Caki2 (cell line): Measurements from ENCODE around the gene NID1. TPM values are rescaled to one million over a fixed set of nuclear protein-coding genes. Genes with fewer than 3 reads are reported as not detected.
"Not testable (repeated sequence)": the region's sequence is repeated elsewhere in the genome, so short reads cannot be mapped to it uniquely, and the experiment has no call there.

Experiments used
- DNase-seq: peaks from one replicate; pipeline ENCODE4 v3.0.0-alpha.2; 2015; ENCODE audit warnings: low read depth
- in situ Hi-C: cut with HindIII; loops from 2 replicates; pipeline ENCODE4 v1.10.0; 2016; ENCODE audit warnings: low sequenced_read_pairs, low pct_unique_long_range_greater_than_20kb, mixed read lengths
- total RNA-seq: library from RNA; depleted of rRNA; stranded (reverse); fragments of >200 nt; shearing (Covaris generic); gene quantifications from 2 replicates; pipeline ENCODE4 v1.2.3, GENCODE V29; 2014; ENCODE audit warnings: low replicate concordance; rRNA removed

Gene NID1
- total RNA-seq, 1 experiment from 2014 or later, result 0.37 TPM

- no peak for DNase-seq
- in situ Hi-C loops, result no loop called here
These were observed 129.4 kb downstream of the NID1 start for GRCh38 chr1:235935235-235936225.

- DNase-seq, result no peak
- in situ Hi-C loops, result no loop called here
These were observed 131.1 kb downstream of the NID1 start for GRCh38 chr1:235933766-235934116.

- DNase-seq, result no peak
These were observed 131.7 kb downstream of the NID1 start for GRCh38 chr1:235933017-235933765.

GRCh38 chr1:235932090-235932510 is 132.8 kb downstream of the NID1 start:
- no peak for DNase-seq
- in situ Hi-C loops, result no loop called here

More at GRCh38 chr1:235933017-235933765, 131.7 kb downstream of the NID1 start:
- in situ Hi-C loops, result no loop called here

- in situ Hi-C loops, result no loop called here
- no peak for DNase-seq
These were observed 133.6 kb downstream of the NID1 start for GRCh38 chr1:235931171-235931738.

GRCh38 chr1:235930543-235930942 is 134.3 kb downstream of the NID1 start:
- no peak for DNase-seq
- in situ Hi-C loops, result no loop called here

- in situ Hi-C loops, result no loop called here
- DNase-seq, result no peak
These were observed 135.7 kb downstream of the NID1 start for GRCh38 chr1:235929216-235929615.

GRCh38 chr1:235928197-235928596 is 136.7 kb downstream of the NID1 start:
- in situ Hi-C loops, result no loop called here
- no peak for DNase-seq

- in situ Hi-C loops, DNase-seq: not testable (repeated sequence)
These were observed 137.3 kb downstream of the NID1 start for GRCh38 chr1:235927551-235927950.

Other genes starting within 250 kb of the NID1 start
- 9.8 and 11.7 TPM in 2 replicates for gene LYST, start 198.2 kb downstream of the NID1 start, total RNA-seq
- 0.84 and 5.9 TPM in 2 replicates for gene GPR137B, start 77.4 kb upstream of the NID1 start, total RNA-seq
- gene ERO1B, start 216.9 kb upstream of the NID1 start, total RNA-seq, result 4.1 and 7.6 TPM in 2 replicates